ENCODE data around the gene RPS16.

Gene RPS16

DNA sequence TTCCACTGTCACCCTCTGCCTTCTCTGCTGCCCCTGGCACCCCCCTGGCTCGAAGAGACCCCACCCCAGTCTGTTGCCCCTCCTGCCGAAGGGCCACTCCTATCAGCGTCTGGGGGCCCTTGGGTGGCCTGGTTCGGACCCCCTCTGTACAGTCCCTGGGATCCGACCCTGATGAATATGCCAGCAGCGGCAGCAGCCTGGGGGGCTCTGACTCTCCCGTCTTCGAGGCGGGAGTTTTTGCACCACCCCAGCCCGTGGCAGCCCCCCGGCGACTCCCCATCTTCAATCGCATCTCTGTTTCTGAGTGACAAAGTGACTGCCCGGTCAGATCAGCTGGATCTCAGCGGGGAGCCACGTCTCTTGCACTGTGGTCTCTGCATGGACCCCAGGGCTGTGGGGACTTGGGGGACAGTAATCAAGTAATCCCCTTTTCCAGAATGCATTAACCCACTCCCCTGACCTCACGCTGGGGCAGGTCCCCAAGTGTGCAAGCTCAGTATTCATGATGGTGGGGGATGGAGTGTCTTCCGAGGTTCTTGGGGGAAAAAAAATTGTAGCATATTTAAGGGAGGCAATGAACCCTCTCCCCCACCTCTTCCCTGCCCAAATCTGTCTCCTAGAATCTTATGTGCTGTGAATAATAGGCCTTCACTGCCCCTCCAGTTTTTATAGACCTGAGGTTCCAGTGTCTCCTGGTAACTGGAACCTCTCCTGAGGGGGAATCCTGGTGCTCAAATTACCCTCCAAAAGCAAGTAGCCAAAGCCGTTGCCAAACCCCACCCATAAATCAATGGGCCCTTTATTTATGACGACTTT is 27.1 kb downstream of the RPS16 start:
- in situ Hi-C loops (cut with HindIII; ENCODE audit: low sequenced_read_pairs): no loop called here

- in situ Hi-C loops (cut with HindIII; ENCODE audit: low sequenced_read_pairs): no loop called here
These were observed 27.9 kb downstream of the RPS16 start for GRCh38 chr19:39407660-39408391.

DNA sequence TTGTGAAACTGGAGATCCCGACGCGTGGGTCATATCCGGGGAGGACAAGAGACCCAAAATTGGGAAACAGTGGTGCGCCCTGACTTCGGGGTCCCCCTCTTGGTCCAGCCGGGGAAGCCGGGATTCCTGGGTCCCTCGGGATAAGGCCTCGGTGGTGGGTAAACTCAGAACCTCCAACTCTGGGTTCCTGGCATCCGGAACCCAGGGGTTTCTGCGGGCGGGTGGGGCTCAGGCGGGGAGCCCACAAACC is 28.4 kb downstream of the RPS16 start:
- in situ Hi-C loops (cut with HindIII; ENCODE audit: low sequenced_read_pairs): no loop called here

- in situ Hi-C loops (cut with HindIII; ENCODE audit: low sequenced_read_pairs): no loop called here
These were observed 28.9 kb downstream of the RPS16 start, which contains the start of gene ZFP36 for GRCh38 chr19:39406656-39407409. ZFP36 (plus strand) TSS chr19:39406847; CDS start chr19:39406905, 58 bp downstream.

GRCh38 chr19:39405958-39406655 is 29.6 kb downstream of the RPS16 start:
- in situ Hi-C loops (cut with HindIII; ENCODE audit: low sequenced_read_pairs): no loop called here

GRCh38 chr19:39405261-39405957 is 30.3 kb downstream of the RPS16 start:
- in situ Hi-C loops (cut with HindIII; ENCODE audit: low sequenced_read_pairs): no loop called here

GRCh38 chr19:39403331-39404312 is 32.1 kb downstream of the RPS16 start:
- in situ Hi-C loops (cut with HindIII; ENCODE audit: low sequenced_read_pairs): no loop called here

DNA sequence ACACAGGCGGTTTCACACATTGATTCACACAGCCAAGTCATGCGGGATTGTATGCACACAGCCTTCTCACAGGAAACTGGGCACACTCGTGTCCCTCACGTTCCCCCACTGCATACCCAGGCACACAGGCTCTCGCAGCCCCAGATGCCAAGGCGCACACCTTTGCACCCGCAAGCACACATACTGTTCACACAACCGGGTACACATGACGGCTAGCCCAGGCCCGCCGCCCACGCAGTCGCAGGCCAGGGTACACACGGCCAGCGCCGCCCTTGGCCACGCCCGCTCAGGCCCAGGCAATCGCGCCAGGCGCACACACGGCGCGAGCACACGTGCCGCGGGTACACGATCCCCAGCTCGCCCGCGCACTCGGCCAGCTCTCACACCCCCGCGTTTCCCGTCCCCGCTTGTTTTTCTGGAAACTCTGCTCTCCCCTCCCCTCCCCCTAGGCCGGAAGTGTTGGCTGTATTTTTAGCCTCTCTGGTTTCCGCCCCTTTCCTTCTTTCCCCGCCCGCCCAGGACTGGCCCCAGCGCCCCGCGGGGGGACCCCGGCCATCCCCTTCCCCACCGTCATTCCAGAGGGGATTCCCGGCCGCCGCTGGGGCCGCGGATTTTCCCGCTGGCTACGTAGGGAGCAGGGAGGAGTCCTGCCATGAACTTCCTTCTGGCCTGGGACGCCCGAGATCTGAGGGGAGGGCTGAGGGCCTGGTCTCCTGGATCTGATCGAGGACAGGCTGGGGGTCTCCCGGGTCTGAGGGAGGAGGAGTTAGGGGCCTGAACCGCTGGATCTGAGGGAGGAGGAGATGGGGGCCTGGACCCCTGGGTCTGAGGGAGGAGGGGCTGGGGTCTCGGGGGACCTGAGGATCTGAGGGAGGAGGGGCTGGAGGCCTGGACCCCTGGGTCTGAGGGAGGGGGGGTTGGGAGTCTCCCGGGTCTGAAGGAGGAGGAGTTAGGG is 33.1 kb downstream of the RPS16 start:
- in situ Hi-C loops (cut with HindIII; ENCODE audit: low sequenced_read_pairs): no loop called here

GRCh38 chr19:39401549-39402345 is 34.0 kb downstream of the RPS16 start:
- in situ Hi-C loops (cut with HindIII; ENCODE audit: low sequenced_read_pairs): no loop called here

DNA sequence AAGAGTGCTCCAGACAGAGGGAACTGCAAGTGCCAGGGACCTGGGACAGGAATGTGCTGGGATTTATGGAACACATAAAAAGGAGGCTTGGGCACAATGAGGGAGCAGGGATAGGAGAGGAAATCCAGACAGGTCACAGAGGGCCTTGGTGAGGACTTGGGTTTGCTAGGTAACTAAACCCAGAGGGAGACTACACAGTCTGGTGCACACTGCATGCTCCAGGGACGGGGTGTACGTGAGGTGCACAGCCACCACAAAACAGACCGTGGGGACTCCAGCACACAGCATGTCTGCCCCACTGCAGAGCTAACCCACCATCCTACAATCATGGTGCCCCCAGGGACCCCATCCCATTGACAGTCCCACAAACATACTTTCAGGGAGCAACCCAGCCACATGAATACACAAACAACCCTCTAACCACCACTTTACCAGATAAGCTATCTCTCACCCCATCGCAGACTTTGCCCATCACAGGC is 34.6 kb downstream of the RPS16 start:
- in situ Hi-C loops (cut with HindIII; ENCODE audit: low sequenced_read_pairs): no loop called here

- in situ Hi-C loops (cut with HindIII; ENCODE audit: low sequenced_read_pairs): no loop called here
These were observed 35.7 kb downstream of the RPS16 start for GRCh38 chr19:39400061-39400460.

- in situ Hi-C loops (cut with HindIII; ENCODE audit: low sequenced_read_pairs): no loop called here
These were observed 36.1 kb downstream of the RPS16 start for GRCh38 chr19:39399668-39400050.

DNA sequence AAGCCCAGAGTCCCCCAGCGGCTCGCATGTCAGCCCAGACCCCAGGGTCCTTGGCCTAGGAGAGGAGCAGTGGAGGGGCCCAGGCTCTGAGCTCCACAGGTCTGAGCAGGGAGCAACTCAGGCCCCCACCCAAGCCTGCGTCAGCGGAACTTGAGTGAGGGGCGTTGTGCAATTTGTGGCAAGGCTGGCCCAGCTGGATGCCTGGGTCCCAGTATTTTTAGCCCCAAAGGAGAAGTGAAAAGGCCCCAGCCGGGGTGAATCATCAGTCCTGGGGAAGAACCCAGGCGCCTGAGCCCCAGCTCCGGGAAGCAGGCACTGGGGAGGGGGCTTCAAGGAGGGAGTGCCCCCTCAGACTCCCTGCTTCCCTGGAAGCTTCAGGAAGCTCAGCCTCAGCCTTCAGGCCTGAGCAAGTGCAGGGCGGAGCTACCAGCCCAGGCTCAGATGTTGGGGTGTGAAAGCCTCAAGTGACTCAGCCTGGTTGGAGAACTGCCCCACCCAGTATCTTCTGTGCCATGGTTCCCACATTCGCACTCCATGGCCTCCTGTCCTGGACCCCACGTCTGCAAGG is 37.4 kb downstream of the RPS16 start:
- in situ Hi-C loops (cut with HindIII; ENCODE audit: low sequenced_read_pairs): no loop called here

DNA sequence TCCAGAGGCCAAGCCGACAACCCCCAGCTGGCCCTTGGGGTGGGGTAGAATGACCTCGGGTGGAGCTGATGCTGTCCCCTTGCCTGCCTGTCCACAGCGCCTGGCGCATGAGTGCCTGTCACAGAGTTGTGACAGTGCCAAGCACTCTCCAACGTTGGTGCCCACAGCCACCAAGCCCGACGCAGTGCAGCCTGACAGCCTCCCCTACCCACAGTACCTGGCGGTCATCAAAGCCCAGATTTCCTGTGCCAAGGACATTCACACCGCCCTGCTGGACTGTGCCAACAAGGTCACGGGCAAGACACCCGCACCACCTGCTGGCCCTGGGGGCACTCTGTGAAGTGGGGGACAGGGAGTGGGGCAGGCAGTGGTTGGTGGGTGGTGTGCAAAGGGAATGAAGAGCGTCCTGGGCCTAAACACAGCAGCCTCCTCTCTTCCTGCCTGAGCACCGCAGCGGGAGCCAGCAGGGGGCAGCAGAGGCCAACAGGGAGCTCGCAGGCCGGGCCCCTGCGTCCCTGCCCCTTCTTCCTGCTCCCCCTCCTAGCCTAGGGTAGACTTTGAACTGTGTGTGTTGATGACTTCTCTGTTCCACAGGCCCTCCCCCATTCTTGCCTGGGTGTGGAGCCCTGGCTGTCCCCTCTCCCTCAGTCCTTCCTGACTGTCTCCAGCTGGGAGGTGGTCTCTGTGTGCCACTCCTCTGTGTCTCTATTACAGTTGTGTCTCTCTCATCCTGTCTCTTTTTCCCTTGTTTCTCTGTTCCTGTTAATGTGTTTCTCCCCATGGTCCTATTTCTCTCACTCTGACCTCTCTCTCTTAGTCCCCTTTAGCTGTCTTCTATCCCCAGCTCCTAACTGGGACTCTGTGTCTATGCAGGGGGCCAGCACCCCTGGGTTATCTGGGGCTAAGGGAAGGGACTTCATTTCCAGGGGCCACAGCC is 38.1 kb downstream of the RPS16 start:
- in situ Hi-C loops (cut with HindIII; ENCODE audit: low sequenced_read_pairs): no loop called here

- in situ Hi-C loops (cut with HindIII; ENCODE audit: low sequenced_read_pairs): no loop called here
These were observed 44.9 kb downstream of the RPS16 start, which contains the start of the genes MED29 and PAF1 for GRCh38 chr19:39390751-39391437. MED29 (plus strand) TSS chr19:39391378; CDS start chr19:39391423, 45 bp downstream. PAF1 (minus strand) TSS chr19:39391106; CDS start chr19:39390864, 242 bp downstream.
